SH-SY5Y (cell line): ENCODE measurements around the gene RAMAC.

Source experiments
- GATA2 ChIP-seq: IDR thresholded peaks from 2 replicates; pipeline ENCODE4 v1.6.1; 2011; ENCODE audit warnings: mild to moderate bottlenecking, low read depth, low read length
- GATA3 ChIP-seq: IDR thresholded peaks from 2 replicates; pipeline ENCODE4 v1.6.1; 2011; ENCODE audit warnings: low read depth, mild to moderate bottlenecking, low read length, moderate library complexity

GRCh38 chr15:82979726-82980125 lies 6.3 kb upstream of the RAMAC start:
- TF ChIP-seq GATA2 (no peak), GATA3 (no peak)
